GM19452 (cell line): Measurements from ENCODE around the gene NPDC1.
"Not testable (repeated sequence)": the region's sequence is repeated elsewhere in the genome, so short reads cannot be mapped to it uniquely, and the experiment has no call there.

Source experiments
- ATAC-seq: cut with Tn5 transposase; IDR thresholded peaks from one replicate; pipeline ENCODE4 v1.9.1; 2021; ENCODE audit not compliant: unreplicated experiment

NPDC1 gene

GRCh38 chr9:137014166-137014565 is 31.8 kb downstream of the NPDC1 start:
- ATAC-seq, result no peak

DNA sequence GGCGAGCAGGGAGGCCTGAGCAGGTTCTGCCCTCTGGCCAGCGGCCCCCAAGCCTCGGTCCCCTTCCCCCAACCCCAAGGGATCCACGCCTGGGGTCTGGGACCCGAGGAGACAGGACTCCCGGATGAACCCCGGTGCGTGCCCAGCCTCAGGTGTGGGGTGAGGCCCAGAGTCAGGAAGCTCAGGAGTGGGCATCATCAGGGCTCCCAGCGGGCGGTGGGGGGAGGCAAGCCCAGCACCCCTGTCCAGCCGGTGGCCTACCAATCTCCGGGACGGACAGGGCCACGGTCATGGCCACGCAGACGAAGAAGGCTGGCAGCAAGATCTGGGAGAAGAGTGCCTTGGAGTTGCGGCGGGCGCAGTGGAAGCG is 32.4 kb downstream of the NPDC1 start:
- no peak for ATAC-seq

GRCh38 chr9:137012694-137013570 is 33.0 kb downstream of the NPDC1 start:
- ATAC-seq, result no peak

DNA sequence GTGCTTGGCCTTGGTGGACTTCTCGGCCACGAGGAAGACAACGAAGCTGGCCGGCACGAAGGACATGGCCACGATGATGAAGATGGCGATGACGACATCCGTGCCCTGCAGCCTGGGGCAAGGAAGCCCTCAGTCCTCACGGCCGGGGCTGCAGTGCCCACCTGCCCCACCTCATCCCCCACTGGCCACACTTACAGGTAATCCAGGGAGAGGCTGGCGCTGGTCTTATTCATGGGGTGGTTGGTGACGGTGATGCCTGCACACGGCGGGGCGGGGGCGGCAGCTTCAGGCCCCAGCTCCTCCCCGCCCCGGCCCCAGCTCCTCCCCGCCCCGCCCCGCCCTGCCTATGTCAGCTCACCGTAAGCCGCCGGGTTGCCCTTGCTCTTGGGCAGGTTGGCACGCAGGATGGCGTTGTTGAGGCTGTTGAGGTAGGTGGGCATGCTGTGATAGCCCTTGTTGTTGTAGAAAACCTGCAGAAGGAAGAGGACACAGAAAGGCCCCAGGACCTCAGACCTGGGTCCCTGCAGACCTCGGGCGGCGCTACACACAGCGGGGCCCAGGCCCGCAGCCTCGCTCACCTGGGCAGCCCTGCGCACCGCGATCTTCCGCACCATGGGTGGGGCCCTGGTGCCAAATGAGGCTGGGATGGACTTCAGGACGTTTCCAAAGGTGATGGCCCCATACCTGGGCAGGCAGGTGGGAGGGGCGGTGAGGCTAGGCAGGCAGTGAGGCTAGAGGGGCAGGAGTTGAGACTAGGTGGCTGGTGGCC is 33.9 kb downstream of the NPDC1 start:
- no peak for ATAC-seq

DNA sequence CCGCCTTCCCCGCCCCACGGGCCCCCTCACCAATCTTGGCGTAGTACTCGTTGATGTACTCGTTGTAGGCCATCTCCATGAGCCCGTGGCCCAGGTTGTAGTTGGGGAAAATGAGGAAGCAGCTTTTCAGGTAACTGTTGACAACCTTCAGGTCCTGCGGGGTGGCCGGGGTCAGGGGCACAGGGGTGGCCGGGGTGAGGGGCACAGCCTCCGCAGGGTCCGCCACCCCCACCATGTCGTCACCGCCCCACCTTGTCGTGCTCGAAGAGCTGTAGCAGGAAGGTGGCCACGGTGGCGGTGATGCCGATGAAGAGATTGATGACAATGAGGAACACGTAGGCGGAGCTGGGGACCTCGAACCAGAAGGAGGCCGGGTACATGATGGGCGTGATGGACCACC is 34.8 kb downstream of the NPDC1 start:
- no peak for ATAC-seq

- ATAC-seq, result no peak
Measured at GRCh38 chr9:137009938-137010732, 35.8 kb downstream of the NPDC1 start.

GRCh38 chr9:137009217-137009616 is 36.8 kb downstream of the NPDC1 start:
- no peak for ATAC-seq

DNA sequence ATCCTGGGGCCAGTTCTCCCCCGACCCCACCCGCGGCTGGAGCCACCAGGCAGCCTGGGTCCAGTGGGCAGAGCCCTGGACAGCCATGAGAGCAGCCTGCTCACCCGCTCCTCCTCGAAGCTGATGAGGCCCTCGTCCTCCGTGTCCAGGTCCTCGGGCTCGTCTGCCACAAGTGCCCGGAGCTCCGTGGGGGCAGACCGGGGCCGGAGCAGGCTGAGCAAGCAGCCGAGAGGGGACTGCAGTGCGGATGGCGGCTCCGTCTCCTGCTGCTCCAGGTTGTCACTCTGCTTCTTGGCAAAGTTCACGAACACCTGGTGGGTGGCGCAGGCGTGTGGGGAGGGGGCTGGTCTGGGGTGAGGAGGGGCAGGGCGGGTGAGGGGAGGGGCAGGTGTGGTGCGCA is 37.7 kb downstream of the NPDC1 start:
- ATAC-seq, result no peak

DNA sequence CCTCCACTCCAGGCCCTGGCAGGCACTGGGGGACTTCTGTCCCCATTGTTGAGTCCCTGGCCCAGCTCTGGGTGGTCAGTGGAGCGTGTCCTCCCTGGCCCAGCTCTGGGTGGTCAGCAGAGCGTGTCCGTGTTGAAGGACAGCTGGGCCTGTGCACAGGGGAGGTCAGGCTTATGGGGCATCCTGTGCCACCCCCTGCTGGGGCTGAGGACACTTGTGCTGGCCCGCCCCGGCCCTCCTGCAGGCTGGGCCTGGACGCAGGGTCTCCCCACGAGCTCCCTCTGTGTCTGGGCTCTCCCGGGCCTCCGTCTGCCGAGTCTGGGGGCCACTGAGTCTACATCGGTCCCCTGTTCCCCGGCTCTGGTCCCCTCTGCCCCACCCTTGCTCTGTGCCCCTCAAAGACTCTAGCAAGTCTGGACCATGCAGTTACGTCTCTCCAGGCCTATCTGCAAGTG is 38.1 kb downstream of the NPDC1 start:
- no peak for ATAC-seq

GRCh38 chr9:137007108-137007815 is 38.7 kb downstream of the NPDC1 start:
- ATAC-seq, result no peak

- no peak for ATAC-seq
Measured at GRCh38 chr9:137006116-137007003, 39.6 kb downstream of the NPDC1 start.

GRCh38 chr9:137004285-137004684 is 41.7 kb downstream of the NPDC1 start:
- not testable (repeated sequence) for ATAC-seq

DNA sequence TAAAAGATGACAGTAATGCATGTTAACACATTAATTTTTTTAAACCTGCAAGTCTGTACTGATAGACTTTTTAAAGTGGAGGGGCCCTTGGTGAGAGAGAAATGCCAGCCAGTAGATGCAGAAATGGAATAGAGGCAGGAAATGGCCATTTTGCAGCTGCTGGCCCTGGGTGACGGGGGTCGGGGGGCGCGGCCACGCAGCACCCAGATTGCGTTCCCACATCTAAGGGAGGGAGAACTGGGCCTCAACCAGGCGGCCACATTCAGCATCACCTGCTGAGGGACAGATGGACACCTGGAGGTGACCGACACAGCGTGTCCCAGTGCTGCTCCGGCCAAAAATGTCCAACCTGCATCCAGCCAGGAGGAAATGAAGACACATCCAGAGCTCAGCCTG is 43.3 kb downstream of the NPDC1 start:
- no peak for ATAC-seq

- no peak for ATAC-seq
Measured at GRCh38 chr9:137001857-137002645, 43.9 kb downstream of the NPDC1 start.

DNA sequence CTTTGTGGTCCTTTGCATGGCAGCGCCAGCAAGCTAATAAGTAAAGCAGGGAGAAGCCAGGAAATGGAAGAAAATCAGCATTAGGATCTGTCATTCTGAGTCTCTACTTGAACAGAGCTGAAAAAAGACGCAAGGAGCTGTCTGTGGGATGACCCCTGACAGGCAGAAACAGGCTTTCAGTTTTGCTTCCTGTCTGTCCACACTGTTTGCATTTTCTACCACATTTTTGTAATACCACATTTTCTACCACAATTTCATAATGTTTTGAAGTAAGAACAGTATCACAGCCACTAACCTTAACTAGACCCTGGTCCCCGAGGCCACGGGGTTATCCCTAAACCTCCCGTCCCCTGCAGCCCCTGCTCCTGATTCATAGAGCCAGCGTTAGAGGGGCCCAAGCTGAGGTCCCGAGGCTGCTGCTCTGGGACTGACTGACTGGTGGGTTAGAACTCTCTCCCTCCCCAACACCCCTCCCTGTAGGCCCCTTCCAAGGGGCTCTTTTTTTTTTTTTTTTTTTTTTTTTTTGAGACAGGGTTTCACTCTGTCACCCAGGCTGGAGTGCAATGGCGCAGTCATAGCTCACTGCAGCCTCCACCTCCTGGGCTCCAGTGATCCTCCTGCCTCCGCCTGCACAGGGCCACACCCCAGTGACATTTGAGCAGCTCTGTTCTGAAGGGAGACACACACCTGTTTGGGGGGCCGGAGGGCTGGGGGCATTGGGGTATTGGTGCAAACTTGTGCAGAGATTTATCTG is 45.6 kb downstream of the NPDC1 start:
- ATAC-seq, result peak; percentile 66

- ATAC-seq, result no peak
Measured at GRCh38 chr9:136997830-136998234, 48.1 kb downstream of the NPDC1 start.

DNA sequence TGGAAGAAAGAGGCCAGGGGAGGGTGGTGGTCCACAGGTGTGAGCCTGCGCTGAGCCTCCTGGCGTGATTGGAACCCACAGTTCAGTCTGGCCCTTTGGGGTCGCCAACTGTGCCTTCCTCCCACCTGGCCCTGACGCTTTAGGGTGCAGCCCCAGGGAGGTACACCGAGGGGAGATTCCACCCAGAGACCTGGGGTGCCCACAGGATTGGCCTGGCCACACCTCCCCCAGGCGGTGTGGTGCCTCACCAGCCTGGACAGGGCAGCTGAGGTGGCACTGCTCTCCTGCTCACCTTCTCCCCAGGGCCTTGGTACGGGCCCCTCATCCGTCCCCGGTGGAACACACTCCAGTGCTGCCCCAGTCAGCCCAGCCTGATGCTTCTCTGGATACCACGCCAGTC is 48.6 kb downstream of the NPDC1 start:
- ATAC-seq, result no peak
